Measurements from ENCODE around the gene TMEM39A.

TMEM39A gene

GRCh38 chr3:119437691-119438258 lies 25.6 kb downstream of the TMEM39A start:
- no peaks in the 10 kb centered on the region for H3K79me2 ChIP-seq (ENCODE audit: insufficient read depth, low read depth)
- peaks cover 26% of the 10 kb centered on the region; the same call in 1 of the 2 replicates for H3K36me3 ChIP-seq (ENCODE audit: insufficient read depth)
- no peak overlapping the region for H3K9ac ChIP-seq
- no peaks in the 10 kb centered on the region for H4K20me1 ChIP-seq (ENCODE audit: insufficient read depth)
- TF ChIP-seq, protein P1, sequence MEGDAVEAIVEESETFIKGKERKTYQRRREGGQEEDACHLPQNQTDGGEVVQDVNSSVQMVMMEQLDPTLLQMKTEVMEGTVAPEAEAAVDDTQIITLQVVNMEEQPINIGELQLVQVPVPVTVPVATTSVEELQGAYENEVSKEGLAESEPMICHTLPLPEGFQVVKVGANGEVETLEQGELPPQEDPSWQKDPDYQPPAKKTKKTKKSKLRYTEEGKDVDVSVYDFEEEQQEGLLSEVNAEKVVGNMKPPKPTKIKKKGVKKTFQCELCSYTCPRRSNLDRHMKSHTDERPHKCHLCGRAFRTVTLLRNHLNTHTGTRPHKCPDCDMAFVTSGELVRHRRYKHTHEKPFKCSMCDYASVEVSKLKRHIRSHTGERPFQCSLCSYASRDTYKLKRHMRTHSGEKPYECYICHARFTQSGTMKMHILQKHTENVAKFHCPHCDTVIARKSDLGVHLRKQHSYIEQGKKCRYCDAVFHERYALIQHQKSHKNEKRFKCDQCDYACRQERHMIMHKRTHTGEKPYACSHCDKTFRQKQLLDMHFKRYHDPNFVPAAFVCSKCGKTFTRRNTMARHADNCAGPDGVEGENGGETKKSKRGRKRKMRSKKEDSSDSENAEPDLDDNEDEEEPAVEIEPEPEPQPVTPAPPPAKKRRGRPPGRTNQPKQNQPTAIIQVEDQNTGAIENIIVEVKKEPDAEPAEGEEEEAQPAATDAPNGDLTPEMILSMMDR (conservative IDR thresholded peaks at IDR 0.05; ENCODE audit: low read depth, low read length) = no peak
- H3K4me2 ChIP-seq = no peak overlapping the region
- H3K4me3 ChIP-seq (IDR thresholded peaks at IDR 0.05; ENCODE audit: insufficient read depth, low read depth, low read length) = no peak overlapping the region
- H2AFZ ChIP-seq (ENCODE audit: low read depth) = no peak overlapping the region
- H3K4me1 ChIP-seq (ENCODE audit: low read depth, poor library complexity, severe bottlenecking) = no peaks in the 10 kb centered on the region
- H3K27ac ChIP-seq = no peak overlapping the region
- no peaks in the 10 kb centered on the region for H3K27me3 ChIP-seq (ENCODE audit: insufficient read depth, low read depth)

GRCh38 chr3:119436977-119437376 lies 26.4 kb downstream of the TMEM39A start:
- Histone ChIP-seq H3K4me3 (IDR thresholded peaks at IDR 0.05; ENCODE audit: insufficient read depth, low read depth, low read length) (no peak overlapping the region), H3K27me3 (ENCODE audit: insufficient read depth, low read depth) (no peaks in the 10 kb centered on the region), H3K4me2 (no peak overlapping the region), H2AFZ (ENCODE audit: low read depth) (no peak overlapping the region), H3K9ac (no peak overlapping the region), H3K36me3 (ENCODE audit: insufficient read depth) (peaks cover 29% of the 10 kb centered on the region; the same call in 1 of the 2 replicates), H3K79me2 (ENCODE audit: insufficient read depth, low read depth) (no peaks in the 10 kb centered on the region), H4K20me1 (ENCODE audit: insufficient read depth) (no peaks in the 10 kb centered on the region), H3K4me1 (ENCODE audit: low read depth, poor library complexity, severe bottlenecking) (no peaks in the 10 kb centered on the region), H3K27ac (no peak overlapping the region)
- TF ChIP-seq, protein P1 (conservative IDR thresholded peaks at IDR 0.05; ENCODE audit: low read depth, low read length) = no peak

DNA sequence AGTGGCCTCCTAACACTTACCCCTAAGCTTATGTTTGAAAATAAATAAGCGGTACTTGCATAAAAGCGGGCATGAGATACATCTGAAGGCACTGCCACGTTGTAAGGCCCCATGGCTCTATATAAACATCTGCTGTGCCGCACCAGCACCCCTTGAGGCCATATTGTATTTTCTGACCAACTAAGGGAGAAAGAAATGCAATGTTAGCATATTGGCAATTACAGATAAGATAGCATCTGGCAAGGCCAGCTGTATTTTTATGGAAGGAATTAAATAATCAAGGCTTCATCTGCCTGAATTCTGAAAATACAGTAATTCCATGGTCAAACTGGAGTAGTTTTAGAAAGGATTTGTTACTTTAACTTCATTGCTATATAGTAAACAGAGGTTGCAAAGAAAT lies 28.7 kb downstream of the TMEM39A start:
- H3K4me3 ChIP-seq (IDR thresholded peaks at IDR 0.05; ENCODE audit: insufficient read depth, low read depth, low read length) = no peak overlapping the region
- no peak overlapping the region for H3K27ac ChIP-seq
- H3K4me1 ChIP-seq (ENCODE audit: low read depth, poor library complexity, severe bottlenecking) = no peaks in the 10 kb centered on the region
- no peaks in the 10 kb centered on the region for H3K79me2 ChIP-seq (ENCODE audit: insufficient read depth, low read depth)
- H4K20me1 ChIP-seq (ENCODE audit: insufficient read depth) = no peaks in the 10 kb centered on the region
- no peak overlapping the region for H2AFZ ChIP-seq (ENCODE audit: low read depth)
- no peak overlapping the region for H3K4me2 ChIP-seq
- no peak overlapping the region for H3K9ac ChIP-seq
- no peaks in the 10 kb centered on the region for H3K27me3 ChIP-seq (ENCODE audit: insufficient read depth, low read depth)
- H3K36me3 ChIP-seq (ENCODE audit: insufficient read depth) = peaks cover 33% of the 10 kb centered on the region; the same call in 1 of the 2 replicates
- TF ChIP-seq, protein P1 (conservative IDR thresholded peaks at IDR 0.05; ENCODE audit: low read depth, low read length) = no peak; the same call in 1 of the 2 replicates

GRCh38 chr3:119433613-119434325 lies 29.6 kb downstream of the TMEM39A start:
- no peaks in the 10 kb centered on the region for H3K79me2 ChIP-seq (ENCODE audit: insufficient read depth, low read depth)
- no peak overlapping the region for H3K9ac ChIP-seq
- H2AFZ ChIP-seq (ENCODE audit: low read depth) = no peak overlapping the region
- H3K4me2 ChIP-seq = no peak overlapping the region
- TF ChIP-seq, protein P1 (conservative IDR thresholded peaks at IDR 0.05; ENCODE audit: low read depth, low read length) = no peak
- H3K27ac ChIP-seq = no peak overlapping the region
- H3K27me3 ChIP-seq (ENCODE audit: insufficient read depth, low read depth) = no peaks in the 10 kb centered on the region
- no peak overlapping the region for H3K4me3 ChIP-seq (IDR thresholded peaks at IDR 0.05; ENCODE audit: insufficient read depth, low read depth, low read length)
- peaks cover 33% of the 10 kb centered on the region; the same call in 1 of the 2 replicates for H3K36me3 ChIP-seq (ENCODE audit: insufficient read depth)
- H4K20me1 ChIP-seq (ENCODE audit: insufficient read depth) = no peaks in the 10 kb centered on the region
- no peaks in the 10 kb centered on the region for H3K4me1 ChIP-seq (ENCODE audit: low read depth, poor library complexity, severe bottlenecking)
